ENCODE data around the gene HOXA6.

Gene HOXA6

DNA sequence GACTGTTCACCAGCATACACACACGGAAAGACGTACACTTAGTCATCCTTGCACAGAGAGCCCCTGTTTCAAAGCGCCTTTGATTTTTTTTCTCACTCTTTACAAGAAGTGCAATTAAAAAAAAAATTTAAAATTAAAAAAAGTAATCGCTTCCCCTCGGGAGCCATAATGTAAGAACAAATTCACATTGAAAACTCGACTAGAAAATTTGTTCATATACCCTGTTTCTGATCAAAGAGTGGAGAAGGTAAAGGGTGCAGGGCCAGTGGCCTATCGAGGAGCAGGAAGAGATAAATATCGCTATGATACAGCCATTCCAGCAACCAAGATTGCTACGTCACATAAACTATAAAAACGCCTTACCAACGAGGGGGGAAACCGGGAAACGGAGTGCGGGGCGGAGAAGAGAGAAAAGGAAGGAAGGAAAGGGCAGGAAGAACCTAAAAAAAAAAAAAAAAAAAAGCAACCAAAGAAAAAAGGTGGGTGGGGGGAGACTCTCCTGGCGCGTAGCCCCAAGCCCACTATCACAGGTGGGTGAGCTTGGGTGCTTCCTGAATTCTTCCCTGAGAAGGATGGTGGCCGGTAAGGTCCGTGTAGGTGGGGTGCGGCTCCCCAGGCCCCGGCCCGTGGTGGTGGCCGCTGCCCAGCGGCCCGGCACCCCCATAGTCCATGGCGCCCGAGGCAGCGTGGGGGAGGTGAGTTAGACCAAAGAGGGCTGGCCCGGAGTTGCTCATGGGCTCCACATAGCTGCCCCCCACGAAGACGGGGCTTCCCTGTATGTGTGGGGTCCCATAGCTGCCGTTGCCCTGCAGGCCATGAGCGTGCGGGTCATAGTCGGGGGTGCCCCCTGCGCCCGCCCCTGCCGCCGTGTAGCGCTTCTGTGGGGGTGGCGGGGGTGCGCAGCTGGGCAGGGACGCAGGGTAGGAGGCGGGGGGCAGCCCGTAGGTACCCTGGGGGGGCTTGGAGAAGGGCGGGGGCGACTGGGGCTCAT is 39.9 kb downstream of the HOXA6 start:
- no peak for DNase-seq

DNA sequence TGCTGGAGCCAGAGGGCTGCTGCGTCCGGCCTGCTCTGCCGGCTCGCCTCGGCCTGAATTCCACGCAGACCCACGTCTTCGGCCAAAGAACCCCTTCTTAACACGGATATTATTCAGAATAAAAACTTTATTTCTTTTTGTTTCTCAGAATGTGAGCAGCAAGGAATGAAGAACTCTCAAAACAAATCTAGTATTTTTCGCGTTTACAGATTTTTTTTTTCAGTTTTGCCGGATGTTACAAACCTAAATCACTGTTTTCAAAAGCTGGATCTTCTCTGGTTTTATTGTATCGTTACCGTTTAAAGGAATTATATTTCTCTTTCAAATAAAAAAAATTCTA is 40.7 kb downstream of the HOXA6 start:
- DNase-seq = no peak

DNA sequence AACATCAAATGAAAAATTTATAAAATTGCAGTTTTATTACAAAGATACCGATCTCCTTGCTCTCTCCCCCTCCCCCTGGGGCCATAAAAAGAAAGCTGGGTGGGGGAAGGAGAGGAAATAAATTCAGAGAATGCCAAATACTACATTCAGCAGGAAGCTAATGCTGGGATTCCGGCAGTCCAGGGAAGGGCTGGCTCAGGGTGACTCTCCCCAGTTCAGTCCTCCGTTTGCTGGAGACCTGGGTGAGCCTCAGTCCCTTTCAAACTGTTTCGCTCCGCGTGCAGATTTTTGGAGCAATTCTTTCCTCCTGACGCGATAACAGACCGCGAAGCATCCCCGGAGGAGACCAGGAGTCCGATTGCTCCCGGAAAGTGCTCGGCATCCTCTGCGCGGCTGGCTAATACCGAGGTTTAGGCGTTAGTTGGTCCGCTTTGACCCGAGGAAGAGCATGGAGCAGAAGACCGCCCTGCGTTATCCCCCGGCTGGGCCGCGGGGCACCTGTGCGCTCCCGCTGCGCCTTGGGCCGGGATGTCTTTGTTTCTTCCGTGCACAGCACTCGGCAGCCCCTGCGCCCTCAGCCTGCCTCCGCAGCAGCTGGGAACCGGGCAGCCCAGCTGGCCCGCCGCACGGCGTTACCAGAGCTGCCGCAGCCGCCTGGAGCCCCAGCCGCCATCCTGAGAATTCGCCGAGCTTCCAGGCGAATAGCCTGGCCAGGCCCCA is 41.2 kb downstream of the HOXA6 start:
- DNase-seq = no peak

DNA sequence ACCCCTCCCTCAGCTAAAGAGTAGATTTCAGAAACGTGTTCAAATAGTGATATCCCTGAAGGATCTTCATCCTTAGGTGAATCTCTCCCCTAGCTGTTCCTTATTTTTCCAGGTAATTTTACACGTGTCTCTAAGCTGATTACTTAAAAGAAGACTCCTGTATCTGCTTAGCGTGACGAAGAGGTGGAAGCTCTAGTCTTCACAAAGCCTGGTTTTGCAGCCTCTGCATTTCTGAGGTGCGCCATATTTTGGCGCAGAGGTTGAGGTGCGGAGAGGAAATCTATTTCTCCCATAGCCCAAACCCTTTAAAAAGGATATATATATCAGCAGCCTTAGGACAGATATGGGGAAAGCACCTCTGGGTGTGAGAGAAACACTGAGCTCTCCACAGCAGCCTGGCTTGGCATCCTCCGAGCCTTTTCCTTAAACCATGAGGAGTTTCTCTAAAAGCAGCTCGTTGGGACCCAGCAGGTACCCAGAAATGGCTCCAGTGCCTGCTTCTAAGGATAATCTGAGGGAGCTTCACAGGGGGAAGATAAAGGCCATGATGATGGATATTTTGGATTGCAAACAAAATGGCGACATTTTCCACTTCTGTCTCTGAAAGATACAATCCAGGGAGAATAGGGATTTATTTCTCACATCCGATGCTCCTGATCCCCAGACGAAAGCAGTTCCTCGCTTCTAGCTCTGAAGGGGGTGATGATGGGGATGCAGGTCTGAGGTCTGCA is 42.1 kb downstream of the HOXA6 start:
- no peak for DNase-seq

DNA sequence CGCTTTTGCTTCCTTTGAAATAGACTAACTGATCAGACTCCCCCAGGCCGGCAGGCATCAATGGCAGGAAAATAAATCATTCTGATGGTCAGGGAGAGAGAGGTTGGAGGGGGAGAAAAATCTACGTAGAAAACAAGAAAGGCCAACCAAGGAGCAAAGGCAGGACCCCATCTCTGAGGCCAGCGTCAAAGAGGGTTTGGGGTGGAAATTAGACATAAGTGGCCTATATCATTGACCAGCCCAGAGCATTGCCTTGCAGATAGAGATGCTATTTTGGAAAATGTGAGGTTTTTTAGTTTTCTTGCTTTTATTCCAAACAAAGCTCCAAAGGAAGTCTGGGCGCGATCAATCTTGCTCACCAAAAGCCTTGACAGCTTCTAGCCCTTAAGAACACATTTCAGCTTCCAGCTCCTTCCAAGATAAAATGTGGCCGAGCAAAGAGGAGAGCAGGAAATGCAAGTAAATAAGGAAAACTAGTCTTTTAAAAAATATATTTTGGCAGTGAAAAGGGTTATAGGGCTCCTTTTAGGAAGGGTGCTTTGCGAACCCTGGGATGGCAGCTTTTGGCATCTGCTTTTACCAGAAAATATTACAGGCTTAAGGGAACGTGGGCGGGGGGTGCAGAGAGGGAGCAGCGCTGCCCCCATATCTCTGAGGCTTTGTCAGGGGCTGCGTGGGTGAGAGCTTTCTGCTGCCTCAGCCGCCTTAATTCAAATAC is 43.1 kb downstream of the HOXA6 start:
- DNase-seq = no peak

DNA sequence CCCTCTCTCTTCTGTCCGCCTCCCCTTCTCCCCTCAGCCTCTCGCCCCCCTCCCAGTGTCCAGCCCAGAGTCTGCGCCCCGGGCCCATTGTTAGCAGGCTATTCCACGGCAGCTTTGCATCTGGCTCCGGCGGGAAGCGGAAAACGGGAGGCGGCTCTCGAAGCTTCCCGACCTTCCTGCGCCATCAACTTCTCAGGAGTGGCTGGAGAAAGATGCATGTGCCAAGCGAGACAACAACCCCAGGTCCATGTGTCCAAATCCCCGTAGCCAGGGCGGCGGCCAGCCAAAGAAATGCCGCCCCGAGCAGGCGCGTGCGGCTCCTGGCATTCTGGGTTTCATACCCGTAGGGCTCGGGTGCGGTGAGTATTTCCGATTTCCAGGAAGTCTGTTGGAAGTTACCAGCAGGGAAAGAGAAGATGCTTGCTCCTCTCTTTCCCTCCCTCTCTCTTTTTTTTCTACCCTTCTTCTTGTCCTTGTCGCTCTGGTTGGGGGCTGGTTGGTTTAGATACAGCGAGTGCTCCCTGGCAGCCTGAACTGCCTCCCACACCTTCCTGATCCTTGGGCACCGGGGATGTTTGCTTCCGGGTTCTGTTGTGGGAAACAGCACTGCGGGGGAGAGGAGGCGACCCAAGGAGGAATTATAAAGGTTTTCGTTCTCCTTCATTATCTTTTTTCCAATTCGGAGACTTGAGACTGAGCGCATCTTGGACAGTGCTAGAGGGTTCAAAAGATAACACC is 43.9 kb downstream of the HOXA6 start:
- no peak for DNase-seq

DNA sequence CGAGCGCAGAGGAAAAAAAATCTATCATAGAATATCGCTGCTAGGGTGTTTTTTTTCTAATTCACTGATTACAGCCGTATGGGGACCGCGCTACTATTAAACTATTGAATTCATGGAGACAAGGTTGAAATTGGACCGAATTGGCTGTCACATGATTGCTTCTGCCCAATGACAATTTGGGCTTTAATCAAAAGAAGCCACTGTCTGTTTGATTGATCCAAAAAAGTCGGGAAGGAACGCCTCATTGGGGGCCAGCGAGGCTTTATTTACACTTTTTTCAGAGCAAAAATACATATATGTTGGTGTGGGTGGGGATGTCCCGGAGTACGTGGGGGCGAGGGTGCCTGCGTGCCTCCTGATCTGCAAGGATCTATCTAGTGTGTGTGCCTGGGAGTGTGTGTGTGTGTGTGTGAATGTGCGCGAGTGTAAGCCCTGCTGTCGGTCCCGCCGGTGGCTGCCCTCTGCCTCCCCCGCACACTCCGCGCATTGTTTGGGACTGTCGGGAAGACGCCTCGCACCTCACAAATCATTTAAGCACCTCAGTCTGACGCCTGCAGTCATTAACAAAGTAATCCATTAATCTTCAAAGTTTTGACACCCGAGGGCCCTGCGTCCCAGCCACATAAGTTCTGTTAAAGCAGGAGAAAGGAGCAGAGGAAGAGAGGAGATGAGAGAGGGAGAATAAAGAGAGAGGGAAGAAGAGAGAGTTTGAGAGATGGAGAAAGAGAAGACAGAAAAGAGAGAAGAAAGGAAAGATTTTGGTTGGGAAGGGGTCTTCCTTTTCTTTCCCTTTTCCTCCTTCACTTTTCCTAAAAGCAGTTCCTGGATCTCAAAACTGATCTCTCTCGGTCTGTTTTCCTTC is 44.8 kb downstream of the HOXA6 start, which contains the start of gene HOXA2:
HOXA2 (minus strand) TSS at position 103 of the 862 bp plus-strand sequence. CDS start 183 bp downstream, outside the sequence.
- DNase-seq = no peak

DNA sequence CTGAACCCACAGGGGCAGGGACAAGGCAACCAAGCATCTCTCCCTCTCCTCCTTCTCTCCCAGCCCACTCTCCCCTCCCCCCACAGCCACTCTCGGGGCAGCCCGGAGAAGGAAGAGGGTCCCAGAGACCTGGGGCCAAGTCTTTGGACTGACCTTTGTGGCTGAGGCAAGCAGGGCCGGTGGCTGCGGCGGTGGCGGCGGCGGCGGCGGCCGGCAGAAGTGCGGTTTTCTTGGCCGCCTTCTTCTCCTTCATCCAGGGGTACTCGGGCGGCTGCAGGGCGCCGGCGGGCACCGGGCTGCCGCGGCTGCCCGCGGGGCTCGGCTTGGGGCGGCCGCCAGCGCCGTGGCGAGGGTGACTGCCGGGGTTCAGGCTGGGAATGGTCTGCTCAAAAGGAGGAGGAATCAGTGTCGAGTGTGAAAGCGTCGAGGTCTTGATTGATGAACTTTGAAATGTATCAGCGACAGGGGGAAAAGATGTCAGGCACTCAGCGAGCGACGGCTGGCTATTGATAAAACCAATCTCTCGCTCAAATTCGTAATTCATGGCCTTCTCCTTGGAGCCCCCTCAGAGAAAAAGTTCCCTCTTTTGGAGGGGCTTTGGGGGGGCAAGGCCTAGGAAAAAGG is 45.5 kb downstream of the HOXA6 start:
- DNase-seq = no peak

DNA sequence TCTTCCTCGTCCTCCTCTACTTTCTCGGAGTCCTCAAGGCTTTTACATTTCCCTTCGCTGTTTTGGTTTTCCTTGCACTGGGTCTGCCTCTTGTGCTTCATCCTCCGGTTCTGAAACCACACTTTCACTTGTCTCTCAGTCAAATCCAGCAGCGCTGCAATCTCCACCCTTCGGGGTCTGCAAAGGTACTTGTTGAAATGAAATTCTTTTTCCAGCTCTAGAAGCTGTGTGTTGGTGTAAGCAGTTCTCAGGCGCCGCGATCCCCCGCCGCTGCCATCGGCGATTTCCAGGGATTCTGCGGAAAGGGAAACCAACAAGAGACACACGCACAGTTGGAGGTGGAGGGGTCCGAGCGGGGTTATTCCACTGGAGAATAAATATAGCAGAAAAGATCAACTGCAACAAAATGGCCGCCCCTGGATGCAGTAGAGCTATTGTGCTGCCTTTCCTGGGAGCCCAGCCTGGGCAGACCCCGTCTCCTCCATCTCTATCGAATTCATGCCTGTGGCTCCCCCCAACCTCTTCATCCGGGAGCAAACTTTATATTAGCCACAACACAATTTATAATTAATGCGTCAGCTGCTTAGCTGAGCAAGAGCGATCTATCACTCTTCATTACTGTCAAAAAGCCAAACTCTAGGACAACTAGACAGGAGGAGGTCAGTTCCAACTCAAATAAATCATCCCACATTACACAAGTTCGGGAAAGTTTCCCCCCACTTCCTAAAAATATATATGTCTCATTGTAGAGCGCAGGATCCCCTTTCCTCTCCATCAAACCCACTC is 46.2 kb downstream of the HOXA6 start:
- no peak for DNase-seq

DNA sequence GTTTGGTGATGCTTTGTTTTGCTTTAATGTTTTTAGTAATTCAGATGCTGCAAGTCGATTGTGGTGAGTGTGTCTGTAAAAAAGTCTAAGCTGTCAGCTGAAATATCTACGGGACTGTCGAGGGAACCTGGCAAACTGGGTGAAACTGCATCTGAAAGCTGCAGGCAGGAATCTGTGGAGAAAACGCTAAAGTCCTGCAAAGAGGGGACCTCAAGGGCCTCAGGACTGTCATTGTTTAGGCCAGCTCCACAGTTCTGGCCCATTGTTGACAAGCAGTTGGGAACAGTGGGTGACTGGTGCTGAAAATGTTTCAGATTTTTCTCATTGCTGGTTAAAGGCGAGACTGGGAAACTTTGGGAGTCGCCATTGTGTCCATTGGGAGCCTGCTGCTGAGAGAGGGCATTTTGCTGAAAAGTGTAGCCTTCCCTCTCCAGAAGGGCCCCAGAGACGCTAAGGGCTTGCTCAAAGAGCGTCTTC is 46.8 kb downstream of the HOXA6 start:
- DNase-seq = no peak

DNA sequence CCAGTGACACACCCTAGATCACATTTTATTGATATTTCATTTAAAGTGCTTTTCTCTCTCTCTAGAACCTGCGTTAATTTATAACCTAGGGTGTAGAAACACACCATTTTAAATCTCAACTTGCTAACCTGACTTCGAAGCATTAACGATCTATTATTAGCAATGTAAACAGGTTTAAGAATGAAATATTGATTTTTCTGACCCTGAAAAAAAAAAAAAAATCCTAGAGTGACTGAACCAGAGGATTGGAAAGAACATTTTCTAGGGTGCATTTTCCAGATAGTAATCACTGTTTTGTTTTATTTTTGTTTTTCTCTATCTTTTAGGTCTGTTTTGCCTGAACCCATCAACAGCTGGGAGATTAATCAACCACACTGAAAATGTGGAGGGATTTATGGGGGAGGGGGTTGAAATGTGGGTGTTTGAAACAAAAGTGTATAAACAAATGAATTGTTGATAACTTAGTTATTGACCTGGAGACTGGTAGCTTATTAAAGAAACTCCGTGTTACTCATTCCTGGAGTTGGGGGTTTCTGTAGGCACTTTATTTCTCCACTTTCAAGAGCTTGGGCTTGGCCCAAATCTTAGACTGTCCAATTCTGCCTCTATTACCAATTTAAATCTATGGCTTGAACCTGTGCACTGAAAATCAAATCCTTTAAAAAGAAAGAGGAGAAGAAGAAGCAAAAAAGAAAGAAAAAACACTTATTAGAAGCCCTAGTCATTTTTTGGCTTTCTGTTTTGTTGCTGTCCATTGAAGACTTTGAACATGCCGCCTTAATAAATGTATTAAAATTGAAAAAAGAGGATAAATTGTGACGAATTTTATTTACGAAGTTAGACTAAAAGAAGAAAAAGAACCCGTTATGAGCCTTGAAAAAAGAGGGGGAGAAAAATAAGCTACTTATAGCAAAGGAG is 47.9 kb downstream of the HOXA6 start:
- DNase-seq = no peak

DNA sequence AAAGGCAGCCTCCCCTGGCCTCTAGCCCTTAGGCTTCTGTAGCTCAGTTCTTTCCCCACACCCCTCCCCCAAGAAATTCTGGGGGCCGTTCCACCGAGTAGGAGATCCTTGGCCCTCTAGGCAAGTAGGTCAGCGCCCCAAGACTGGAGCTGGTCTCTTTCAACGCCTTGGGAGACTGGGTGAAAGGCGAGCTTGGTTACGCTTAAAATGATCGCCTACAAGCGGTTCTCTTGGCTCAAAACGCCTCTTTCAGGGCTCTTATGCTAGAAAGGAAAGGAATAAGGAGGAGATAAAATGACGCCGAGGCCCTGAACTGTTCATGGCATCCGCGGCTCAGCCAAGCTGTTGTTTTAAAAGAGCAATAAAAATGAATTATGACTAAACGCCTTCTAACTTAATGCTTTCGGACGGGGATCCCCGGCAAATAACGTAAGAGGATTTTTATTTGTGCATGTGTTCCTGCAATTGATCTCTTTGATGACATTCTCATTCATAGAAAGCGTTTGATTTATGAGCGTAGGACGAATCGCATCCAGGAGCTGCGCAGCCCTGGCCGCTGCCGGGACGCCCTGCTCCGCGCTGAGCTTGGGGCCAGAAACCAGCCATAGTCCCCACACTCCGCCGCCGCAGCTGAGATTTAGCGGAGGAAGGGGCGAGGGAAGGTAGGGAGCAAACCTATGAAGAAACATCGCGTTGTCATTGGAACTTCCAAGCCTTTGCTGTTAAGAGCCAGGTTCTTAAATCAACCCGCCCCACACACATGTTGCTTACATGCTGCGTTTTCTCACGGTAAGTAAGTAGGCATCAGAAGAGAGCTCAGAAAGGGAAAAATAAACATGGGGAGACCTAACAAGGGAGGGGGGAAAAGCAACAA is 48.8 kb downstream of the HOXA6 start:
- no peak for DNase-seq

DNA sequence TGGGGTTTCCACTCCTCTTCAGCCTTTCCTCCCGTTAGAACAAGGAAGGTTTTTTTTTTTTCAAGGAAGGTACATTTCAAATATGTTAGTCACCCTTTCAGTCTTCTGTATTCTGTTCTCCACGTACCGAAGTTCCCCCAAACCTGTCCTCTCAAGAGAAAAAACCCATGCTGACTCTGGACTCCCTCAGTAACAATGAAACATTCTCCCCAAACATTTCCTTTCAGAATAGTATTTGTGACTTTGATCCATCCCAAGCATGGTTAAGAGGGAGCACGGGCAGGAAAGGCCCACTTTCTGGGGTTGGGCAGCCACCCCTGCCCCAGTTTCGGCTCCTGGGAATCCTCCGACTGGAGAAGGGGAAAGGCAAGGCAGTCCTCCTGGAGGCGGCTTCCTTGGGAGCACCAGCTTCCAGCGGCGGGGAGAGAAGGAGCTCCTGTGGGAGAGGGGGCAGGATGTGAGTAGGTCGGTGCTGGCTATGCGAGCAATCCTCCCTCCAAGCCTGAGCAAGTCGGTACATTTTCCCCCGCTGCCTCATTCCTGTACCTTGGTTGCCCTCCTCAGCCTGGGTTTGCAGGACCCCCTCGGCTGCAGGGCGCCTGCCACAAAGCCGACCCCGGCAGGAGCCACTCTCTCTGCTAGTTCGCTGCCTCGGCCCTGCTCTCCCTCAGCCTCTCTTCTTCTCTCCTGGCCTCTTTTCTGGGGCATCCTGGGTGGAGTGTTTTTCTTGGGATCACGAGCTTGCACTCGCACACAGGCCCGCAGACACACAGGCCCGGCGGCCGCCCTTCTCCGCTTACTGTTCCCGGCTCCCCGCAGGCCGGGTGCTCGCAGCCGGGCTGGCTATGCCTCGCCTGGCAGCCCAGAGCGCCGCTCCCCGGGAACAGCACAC is 49.6 kb downstream of the HOXA6 start:
- no peak for DNase-seq

DNA sequence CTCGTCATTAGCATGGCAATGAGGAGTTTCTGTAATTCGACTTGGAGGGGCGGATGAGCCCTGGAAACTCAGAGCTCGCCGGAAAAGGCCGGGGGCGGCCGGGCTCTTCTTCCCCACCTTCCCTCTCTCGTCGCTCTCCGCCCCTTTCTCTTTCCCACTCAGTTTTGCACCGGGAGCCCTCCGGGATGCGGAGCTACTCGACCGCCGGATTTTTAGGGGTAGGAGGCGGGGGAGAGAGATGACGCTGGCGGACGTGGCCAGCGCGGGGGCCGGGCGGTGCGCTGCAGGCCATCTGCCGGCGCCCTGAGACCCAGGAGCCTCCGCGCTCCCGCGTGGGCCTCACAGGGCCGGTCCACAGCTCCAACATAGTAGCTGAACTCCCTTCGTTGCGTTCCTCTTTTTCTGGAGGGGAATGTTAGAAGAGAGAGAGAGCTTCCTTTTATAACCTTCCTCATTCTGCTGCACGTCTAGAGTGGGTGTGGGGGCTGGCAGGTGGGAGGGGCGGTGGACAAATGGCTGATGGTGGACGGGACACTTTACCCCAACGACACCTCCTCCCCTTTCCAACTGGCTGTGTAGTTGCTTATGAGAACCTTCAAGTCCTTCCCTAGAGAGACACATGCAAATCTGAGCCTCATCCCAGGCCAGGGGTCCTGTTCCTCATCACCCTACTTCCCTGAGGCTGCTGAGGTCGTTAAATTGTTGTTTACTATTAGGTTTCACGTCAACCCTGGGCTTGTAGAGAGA is 50.6 kb downstream of the HOXA6 start:
- DNase-seq = no peak

All from fibroblast of skin of back (primary cell).